ENCODE data around the gene MOV10.

The MOV10 gene

GRCh38 chr1:112699425-112700144, 25.1 kb downstream of the MOV10 start:
- no peak for DNase-seq

- peak; percentile 67 for DNase-seq
These were observed 26.1 kb downstream of the MOV10 start for GRCh38 chr1:112700290-112701226.

GRCh38 chr1:112701227-112702066, 27.0 kb downstream of the MOV10 start:
- DNase-seq: no peak

DNA sequence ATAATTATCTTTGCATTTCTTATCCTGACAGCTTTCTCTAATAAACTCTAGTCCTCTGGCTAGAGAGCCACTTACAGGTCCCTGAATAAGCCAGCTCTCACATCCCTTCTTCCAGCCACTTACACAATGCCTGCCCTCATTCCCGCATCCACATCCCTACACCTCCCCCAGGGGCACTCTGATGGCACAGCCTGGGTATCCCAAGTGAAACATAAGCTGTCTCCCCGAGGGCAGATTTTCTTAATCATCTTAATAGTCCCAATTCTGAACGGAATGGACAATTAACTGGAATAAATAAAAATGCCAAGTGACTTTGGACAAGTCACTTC, 27.6 kb downstream of the MOV10 start:
- DNase-seq: no peak

DNA sequence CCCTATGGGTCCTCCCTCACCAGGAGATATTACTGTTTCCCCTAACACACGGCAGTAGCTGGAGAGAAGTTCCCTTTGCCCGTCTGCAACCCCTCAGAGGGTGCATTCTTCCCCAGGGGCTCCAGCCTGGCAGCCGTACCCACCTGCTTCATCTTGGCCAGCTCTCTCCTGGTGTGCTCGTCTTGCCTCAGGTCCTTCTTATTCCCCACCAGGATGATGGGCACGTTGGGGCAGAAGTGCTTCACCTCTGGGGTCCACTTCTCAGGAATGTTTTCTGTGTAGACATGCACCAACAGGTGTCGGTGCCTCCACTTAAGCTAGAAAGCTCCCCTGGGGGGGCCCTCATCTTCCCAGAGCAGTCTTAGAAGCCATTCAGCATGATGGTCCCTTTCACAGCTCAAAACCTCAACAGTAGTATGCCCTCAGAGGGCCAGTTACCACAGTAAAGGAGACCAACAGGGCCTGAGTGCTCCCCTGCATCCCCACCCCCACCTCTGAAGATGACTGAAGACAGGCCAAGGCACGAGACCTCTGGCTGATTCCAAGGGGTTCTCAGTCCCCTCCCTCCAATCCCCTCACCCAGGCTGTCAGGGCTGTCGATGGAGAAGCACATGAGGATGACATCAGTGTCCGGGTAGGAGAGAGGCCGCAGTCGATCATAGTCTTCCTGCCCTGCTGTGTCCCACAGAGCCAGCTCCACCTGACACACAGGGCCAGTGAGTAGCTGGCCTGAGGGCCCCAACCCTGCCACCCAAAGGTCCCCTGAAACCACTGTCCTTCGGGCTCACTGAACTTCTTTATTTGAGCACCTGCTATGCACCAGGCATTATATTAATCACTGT, 28.2 kb downstream of the MOV10 start:
- DNase-seq: no peak

- no peak for DNase-seq
These were observed 29.2 kb downstream of the MOV10 start for GRCh38 chr1:112703706-112704105.

DNA sequence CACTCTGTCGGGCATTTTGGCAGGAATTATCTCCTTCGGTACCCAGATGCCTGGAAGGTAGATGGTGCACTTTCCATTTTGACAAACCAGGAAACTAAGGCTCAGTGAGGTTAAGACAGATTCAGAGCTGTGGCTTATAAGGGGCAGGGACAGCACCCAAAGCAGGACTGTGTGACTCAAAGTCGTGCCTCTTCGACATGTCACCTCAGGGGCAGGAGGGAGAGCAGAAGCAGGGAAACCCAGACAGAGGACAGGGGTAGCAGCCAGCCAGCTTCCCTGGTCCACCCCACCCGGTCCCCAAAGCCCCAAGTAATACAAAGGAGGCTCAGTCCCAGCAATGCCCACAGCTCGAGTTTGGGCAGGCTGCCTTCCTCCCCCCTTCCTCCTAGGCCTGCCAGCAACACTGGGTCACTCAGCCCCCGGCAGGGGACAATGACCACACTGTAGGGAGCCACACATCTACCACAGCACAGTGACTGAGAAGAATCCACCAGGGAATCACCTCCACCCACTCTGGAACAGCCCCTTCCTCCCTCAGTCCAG, 30.0 kb downstream of the MOV10 start:
- no peak for DNase-seq

DNA sequence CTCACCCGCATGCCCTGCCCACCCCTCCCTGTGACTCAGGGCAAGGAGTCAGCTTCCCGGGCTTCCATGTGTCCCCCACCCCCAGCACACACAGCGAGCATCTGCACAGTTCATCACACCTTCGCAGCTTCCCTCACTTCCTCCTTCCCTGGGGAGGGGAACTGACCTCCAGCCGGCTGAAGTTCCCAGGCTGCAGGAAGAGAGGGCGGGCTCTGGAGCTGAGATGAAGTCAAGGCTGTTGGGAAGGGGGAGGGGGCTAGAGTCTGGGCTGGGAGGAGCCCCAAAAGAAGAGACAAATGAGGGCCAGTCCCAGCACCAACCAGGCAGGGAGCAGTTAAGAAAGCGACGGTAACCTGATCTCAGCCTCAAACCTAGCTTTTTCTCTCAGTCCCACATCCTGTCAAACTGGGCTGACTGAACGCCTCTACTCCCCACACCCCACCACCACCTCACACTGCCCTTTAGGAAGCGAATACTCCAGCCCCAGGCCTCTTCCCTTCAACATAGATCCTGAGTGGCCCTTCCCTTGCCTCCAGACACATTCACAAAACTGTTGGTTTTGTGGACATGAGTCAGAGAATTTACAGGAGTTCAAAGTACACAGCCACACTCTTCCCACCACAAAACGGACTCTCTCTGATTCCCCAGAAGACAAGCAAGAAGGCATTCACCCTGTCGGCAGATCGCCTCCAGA, 30.6 kb downstream of the MOV10 start:
- peak; percentile 37 for DNase-seq

- DNase-seq: peak; percentile 52
These were observed 32.2 kb downstream of the MOV10 start, which contains the start of gene RHOC for GRCh38 chr1:112706505-112707220. Gene RHOC, minus strand, starts transcription at chr1:112707127. Its CDS starts 3,328 bp downstream, at chr1:112703799.

DNA sequence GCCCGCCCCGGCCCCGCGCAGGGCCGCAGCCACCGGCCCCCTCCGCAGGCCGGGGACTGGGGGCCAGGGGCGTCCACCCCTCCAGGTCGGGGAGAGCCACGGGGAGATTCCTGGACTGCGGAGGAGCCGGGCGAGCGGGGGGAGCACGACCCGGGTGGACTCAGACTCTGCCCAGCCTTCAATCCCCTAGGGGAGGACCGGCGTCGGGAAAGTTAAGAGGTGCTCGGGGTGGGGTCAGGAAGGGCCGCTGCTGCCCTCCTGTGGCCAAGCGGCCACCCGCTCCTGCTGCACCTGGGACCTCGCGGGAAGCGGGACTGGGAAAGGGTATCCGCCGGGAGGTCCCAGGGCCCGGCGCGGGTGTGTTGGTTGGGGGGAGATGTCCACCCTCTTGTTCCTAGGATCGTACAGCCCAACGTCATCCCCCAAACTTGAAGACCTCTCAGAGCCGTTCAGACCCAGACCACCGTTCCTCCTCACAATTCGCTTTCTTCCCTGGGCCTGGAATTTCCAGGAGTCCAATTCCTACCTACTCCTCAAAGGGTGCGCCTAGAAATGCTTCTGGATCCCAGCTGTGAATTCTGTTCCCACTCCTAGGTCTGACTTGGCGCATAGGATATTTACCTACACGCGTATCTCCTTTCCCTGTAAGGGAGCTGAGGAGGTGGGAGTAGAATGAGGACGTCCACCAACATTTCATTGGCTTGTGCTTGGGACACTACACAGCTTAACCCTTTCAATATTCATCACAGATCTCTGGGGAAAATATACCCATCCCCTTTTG, 33.0 kb downstream of the MOV10 start:
- peak; percentile 71 for DNase-seq

- no peak for DNase-seq
These were observed 33.6 kb downstream of the MOV10 start for GRCh38 chr1:112708002-112708448.

- no peak for DNase-seq
These were observed 34.0 kb downstream of the MOV10 start for GRCh38 chr1:112708489-112708888.

- DNase-seq: no peak
These were observed 35.7 kb downstream of the MOV10 start for GRCh38 chr1:112710159-112710558.

DNA sequence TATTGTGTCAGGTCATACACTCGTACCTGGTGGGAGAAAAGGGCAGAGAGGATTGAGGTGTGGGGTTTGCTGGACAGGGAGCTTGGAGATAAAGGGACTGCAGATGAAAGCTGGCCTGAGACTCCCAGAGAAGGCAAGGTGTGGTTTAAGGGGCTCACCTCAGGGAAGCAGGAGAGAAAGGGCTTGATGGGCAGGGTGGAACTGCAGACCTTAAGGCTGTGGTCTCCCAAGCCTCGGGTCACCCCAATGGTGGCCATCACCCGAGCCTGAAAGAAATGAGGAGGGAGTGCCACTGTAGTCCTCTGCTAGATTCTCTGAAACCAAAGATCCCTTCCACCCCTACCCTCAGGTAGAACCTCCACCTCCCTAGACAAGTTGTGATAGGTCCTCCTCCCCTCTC, 36.1 kb downstream of the MOV10 start:
- no peak for DNase-seq

DNA sequence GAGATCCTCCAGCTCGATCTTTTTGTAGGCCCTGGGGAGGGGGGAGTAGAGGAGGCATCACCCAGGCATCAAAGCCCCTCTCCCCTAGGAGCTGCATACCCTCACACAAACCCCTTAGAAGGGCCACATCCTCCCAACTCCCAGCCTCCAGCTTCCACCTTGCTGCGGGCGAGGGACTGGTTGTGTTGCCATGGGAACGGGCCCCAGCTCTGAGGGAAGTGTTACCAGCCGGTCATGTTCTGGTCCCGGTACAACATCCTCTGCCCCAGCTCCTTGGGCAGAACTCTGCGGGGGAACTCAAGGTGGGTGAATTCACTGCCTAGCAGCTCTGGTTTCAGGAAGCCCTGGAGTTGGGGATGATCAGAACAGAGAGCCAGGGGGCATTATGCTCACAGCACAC, 36.6 kb downstream of the MOV10 start:
- DNase-seq: no peak

- DNase-seq: no peak
These were observed 37.2 kb downstream of the MOV10 start for GRCh38 chr1:112711670-112712069.

- no peak for DNase-seq
These were observed 37.7 kb downstream of the MOV10 start for GRCh38 chr1:112712191-112712590.

DNA sequence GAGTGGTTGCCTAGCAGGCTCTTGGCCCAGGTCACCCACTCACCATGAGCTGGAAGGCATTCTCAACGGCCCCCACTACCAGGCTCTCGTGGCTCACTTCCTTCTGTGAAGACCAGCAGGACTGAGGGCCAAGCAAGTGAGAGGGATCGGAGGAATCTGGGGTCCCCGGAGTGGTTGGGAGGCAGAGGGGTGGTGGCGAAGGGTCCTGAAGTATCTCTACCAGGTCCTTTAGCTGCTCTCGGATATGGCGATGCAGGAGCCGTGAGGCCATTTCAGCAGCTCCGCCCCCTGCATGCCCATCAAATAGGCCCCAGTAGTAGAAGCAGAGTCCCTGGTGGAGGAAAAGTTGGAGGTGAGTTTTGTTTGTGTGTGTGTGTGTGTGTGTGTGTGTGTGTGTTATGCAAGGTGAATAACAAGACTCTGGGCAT, 38.3 kb downstream of the MOV10 start:
- no peak for DNase-seq

- DNase-seq: no peak
These were observed 39.2 kb downstream of the MOV10 start for GRCh38 chr1:112713466-112714312.
